Measurements from ENCODE around the gene DDI2.

GRCh38 chr1:15598436-15598835 lies 18.8 kb upstream of the DDI2 start:
- no peak for TF ChIP-seq CTCF (IDR thresholded peaks at IDR 0.05; ENCODE audit: borderline replicate concordance, extremely low read depth, low read length, poor library complexity, severe bottlenecking)
- no peak for TF ChIP-seq EZH2 (IDR thresholded peaks at IDR 0.05; ENCODE audit: borderline replicate concordance, low read depth, low read length, severe bottlenecking)
